ENCODE data around the gene ASCC3.

- TF ChIP-seq CTCF (conservative IDR thresholded peaks at IDR 0.05; ENCODE audit: low read length) (no peak), EZH2phosphoT487 (IDR thresholded peaks at IDR 0.05; ENCODE audit: borderline replicate concordance, low read depth, low read length) (no peak)
Measured at GRCh38 chr6:100566563-100566962, 314.6 kb downstream of the ASCC3 start.

Measured in OCI-LY7 (cell line).